Activated T-helper 2 cell treated with anti-CD3 and anti-CD28 coated beads, Interferon-gamma antibody, Interleukin-2, Interleukin-4, amounts not matched to agents 10 μg/mL and 5 μg/mL and 100 μg/mL, durations not matched to agents 14 hours and 24 hours and 36 hours (primary cell): ENCODE data around the gene SLC25A15. TPM values are rescaled to one million over a fixed set of nuclear protein-coding genes. Genes with fewer than 3 reads are reported as not detected.
"Not testable (repeated sequence)": the region's sequence is repeated elsewhere in the genome, so short reads cannot be mapped to it uniquely, and the experiment has no call there.

Experiments used
- DNase-seq: peaks from one replicate; pipeline ENCODE4 v3.0.0; 2021; ENCODE audit warnings: low spot score
- H3K27ac Mint-ChIP-seq: one replicate; pipeline ENCODE4 v1.8.0; 2021; ENCODE audit warnings: mixed read lengths
- H3K27me3 Mint-ChIP-seq: one replicate; pipeline ENCODE4 v1.8.0; 2021; ENCODE audit warnings: low read depth, mixed read lengths
- H3K36me3 Mint-ChIP-seq: one replicate; pipeline ENCODE4 v1.8.0; 2021; ENCODE audit warnings: low read depth, mixed read lengths
- H3K4me1 Mint-ChIP-seq: one replicate; pipeline ENCODE4 v1.8.0; 2021; ENCODE audit warnings: low read depth, mixed read lengths
- H3K4me3 Mint-ChIP-seq: one replicate; pipeline ENCODE4 v1.8.0; 2021; ENCODE audit warnings: low read depth, mild to moderate bottlenecking, moderate library complexity, mixed read lengths
- H3K9me3 Mint-ChIP-seq: one replicate; pipeline ENCODE4 v1.8.0; 2021; ENCODE audit warnings: mixed read lengths
- intact Hi-C: fragments of 100-400 bp; cut with micrococcal nuclease; formaldehyde crosslinking; loops from one replicate; pipeline ENCODE4 v1.15.1; 2023
- total RNA-seq: library from RNA; stranded (reverse); gene quantifications from 2 replicates; pipeline ENCODE4 v1.2.3, GENCODE V29; 2022

The SLC25A15 gene
- total RNA-seq, 1 donor from 2014 or later = 21.8 TPM

GRCh38 chr13:40801255-40802217, 12.1 kb downstream of the SLC25A15 start:
- intact Hi-C loops = no loop called here
- DNase-seq = no peak
- H3K9me3 Mint-ChIP-seq = no peaks in the 10 kb centered on the region
- no peaks in the 10 kb centered on the region for H3K27me3 Mint-ChIP-seq
- no peak overlapping the region for H3K4me3 Mint-ChIP-seq
- no peak overlapping the region for H3K27ac Mint-ChIP-seq
- H3K4me1 Mint-ChIP-seq = peaks cover 4% of the 10 kb centered on the region
- H3K36me3 Mint-ChIP-seq = peaks cover 36% of the 10 kb centered on the region

GRCh38 chr13:40803316-40803715, 13.9 kb downstream of the SLC25A15 start:
- intact Hi-C loops = no loop called here
- H3K27me3 Mint-ChIP-seq = no peaks in the 10 kb centered on the region

GRCh38 chr13:40806241-40806640, 16.8 kb downstream of the SLC25A15 start:
- no peaks in the 10 kb centered on the region for H3K9me3 Mint-ChIP-seq
- no peaks in the 10 kb centered on the region for H3K27me3 Mint-ChIP-seq
- peaks cover 46% of the 10 kb centered on the region for H3K36me3 Mint-ChIP-seq
- intact Hi-C loops = no loop called here
- no peaks in the 10 kb centered on the region for H3K4me1 Mint-ChIP-seq
- DNase-seq = no peak
- no peak overlapping the region for H3K4me3 Mint-ChIP-seq
- no peak overlapping the region for H3K27ac Mint-ChIP-seq

More at GRCh38 chr13:40803316-40803715, 13.9 kb downstream of the SLC25A15 start:
- peaks cover 44% of the 10 kb centered on the region for H3K36me3 Mint-ChIP-seq
- DNase-seq = no peak
- no peak overlapping the region for H3K4me3 Mint-ChIP-seq
- H3K4me1 Mint-ChIP-seq = peaks cover 4% of the 10 kb centered on the region
- H3K9me3 Mint-ChIP-seq = no peaks in the 10 kb centered on the region
- no peak overlapping the region for H3K27ac Mint-ChIP-seq

- intact Hi-C loops = no loop called here
- Mint-ChIP-seq H3K4me3 (no peak overlapping the region), H3K9me3 (no peaks in the 10 kb centered on the region), H3K27ac (no peak overlapping the region), H3K27me3 (no peaks in the 10 kb centered on the region), H3K4me1 (peaks cover 1% of the 10 kb centered on the region), H3K36me3 (peaks cover 37% of the 10 kb centered on the region)
- DNase-seq = no peak
These were observed 20.1 kb downstream of the SLC25A15 start for GRCh38 chr13:40809471-40809870.

GRCh38 chr13:40812102-40812501, 22.7 kb downstream of the SLC25A15 start:
- peaks cover 1% of the 10 kb centered on the region for H3K4me1 Mint-ChIP-seq
- no peaks in the 10 kb centered on the region for H3K27me3 Mint-ChIP-seq
- H3K27ac Mint-ChIP-seq = no peak overlapping the region
- H3K9me3 Mint-ChIP-seq = no peaks in the 10 kb centered on the region
- intact Hi-C loops = no loop called here
- no peak overlapping the region for H3K4me3 Mint-ChIP-seq
- no peak for DNase-seq
- H3K36me3 Mint-ChIP-seq = peaks cover 27% of the 10 kb centered on the region

- Mint-ChIP-seq H3K4me1 (peaks cover 1% of the 10 kb centered on the region), H3K9me3 (no peaks in the 10 kb centered on the region), H3K4me3 (no peak overlapping the region), H3K36me3 (peaks cover 25% of the 10 kb centered on the region), H3K27me3 (no peaks in the 10 kb centered on the region), H3K27ac (no peak overlapping the region)
- no peak for DNase-seq
- intact Hi-C loops = no loop called here
These were observed 23.5 kb downstream of the SLC25A15 start for GRCh38 chr13:40812724-40813445.

- H3K27ac Mint-ChIP-seq = no peak overlapping the region
- no peak for DNase-seq
These were observed 24.4 kb downstream of the SLC25A15 start for GRCh38 chr13:40813667-40814454.

GRCh38 chr13:40814803-40815202, 25.4 kb downstream of the SLC25A15 start:
- intact Hi-C loops = loop anchor here (1.0 kb wide), 1 partner anchor 38 kb away; no protein-coding TSS in a partner anchor
- no peak overlapping the region for H3K27ac Mint-ChIP-seq
- peaks cover 8% of the 10 kb centered on the region for H3K4me1 Mint-ChIP-seq
- DNase-seq = no peak
- H3K27me3 Mint-ChIP-seq = no peaks in the 10 kb centered on the region
- peaks cover 11% of the 10 kb centered on the region for H3K36me3 Mint-ChIP-seq
- H3K9me3 Mint-ChIP-seq = no peaks in the 10 kb centered on the region
- no peak overlapping the region for H3K4me3 Mint-ChIP-seq

More at GRCh38 chr13:40813667-40814454, 24.4 kb downstream of the SLC25A15 start:
- H3K36me3 Mint-ChIP-seq = peaks cover 20% of the 10 kb centered on the region
- no peaks in the 10 kb centered on the region for H3K27me3 Mint-ChIP-seq
- intact Hi-C loops = loop anchor here (1.0 kb wide), 1 partner anchor 37 kb away; no protein-coding TSS in a partner anchor
- H3K4me3 Mint-ChIP-seq = no peak overlapping the region
- no peaks in the 10 kb centered on the region for H3K9me3 Mint-ChIP-seq
- peaks cover 1% of the 10 kb centered on the region for H3K4me1 Mint-ChIP-seq

GRCh38 chr13:40818926-40819325, 29.5 kb downstream of the SLC25A15 start:
- H3K9me3 Mint-ChIP-seq = no peaks in the 10 kb centered on the region
- no peak overlapping the region for H3K27ac Mint-ChIP-seq
- peaks cover 12% of the 10 kb centered on the region for H3K4me1 Mint-ChIP-seq
- H3K4me3 Mint-ChIP-seq = no peak overlapping the region
- H3K36me3 Mint-ChIP-seq = peaks cover 6% of the 10 kb centered on the region
- no peaks in the 10 kb centered on the region for H3K27me3 Mint-ChIP-seq
- DNase-seq = no peak
- intact Hi-C loops = no loop called here

- Mint-ChIP-seq H3K27ac (no peak overlapping the region), H3K4me1 (peaks cover 11% of the 10 kb centered on the region), H3K36me3 (peaks cover 3% of the 10 kb centered on the region), H3K4me3 (no peak overlapping the region), H3K9me3 (no peaks in the 10 kb centered on the region), H3K27me3 (no peaks in the 10 kb centered on the region)
- intact Hi-C loops = no loop called here
- DNase-seq = no peak
These were observed 30.4 kb downstream of the SLC25A15 start for GRCh38 chr13:40819797-40820315.

GRCh38 chr13:40839725-40840124, 50.3 kb downstream of the SLC25A15 start:
- H3K9me3 Mint-ChIP-seq, H3K4me3 Mint-ChIP-seq, H3K4me1 Mint-ChIP-seq, H3K27me3 Mint-ChIP-seq, DNase-seq, H3K36me3 Mint-ChIP-seq, intact Hi-C loops, H3K27ac Mint-ChIP-seq: not testable (repeated sequence)

- H3K9me3 Mint-ChIP-seq = peaks cover 10% of the 10 kb centered on the region
- intact Hi-C loops, H3K27ac Mint-ChIP-seq, DNase-seq, H3K4me1 Mint-ChIP-seq, H3K27me3 Mint-ChIP-seq, H3K36me3 Mint-ChIP-seq, H3K4me3 Mint-ChIP-seq: not testable (repeated sequence)
These were observed 51.5 kb downstream of the SLC25A15 start for GRCh38 chr13:40840955-40841354.
